NCI-H2081 treated with DMSO at 0.1 percent for 48 hours (cell line): ENCODE measurements around the gene SHROOM1.
"Not testable (repeated sequence)": the region's sequence is repeated elsewhere in the genome, so short reads cannot be mapped to it uniquely, and the experiment has no call there.

Experiments used
- DNase-seq: peaks from one replicate; lab custom pipeline; 2025; lab: John Stamatoyannopoulos, UW

The SHROOM1 gene

DNA sequence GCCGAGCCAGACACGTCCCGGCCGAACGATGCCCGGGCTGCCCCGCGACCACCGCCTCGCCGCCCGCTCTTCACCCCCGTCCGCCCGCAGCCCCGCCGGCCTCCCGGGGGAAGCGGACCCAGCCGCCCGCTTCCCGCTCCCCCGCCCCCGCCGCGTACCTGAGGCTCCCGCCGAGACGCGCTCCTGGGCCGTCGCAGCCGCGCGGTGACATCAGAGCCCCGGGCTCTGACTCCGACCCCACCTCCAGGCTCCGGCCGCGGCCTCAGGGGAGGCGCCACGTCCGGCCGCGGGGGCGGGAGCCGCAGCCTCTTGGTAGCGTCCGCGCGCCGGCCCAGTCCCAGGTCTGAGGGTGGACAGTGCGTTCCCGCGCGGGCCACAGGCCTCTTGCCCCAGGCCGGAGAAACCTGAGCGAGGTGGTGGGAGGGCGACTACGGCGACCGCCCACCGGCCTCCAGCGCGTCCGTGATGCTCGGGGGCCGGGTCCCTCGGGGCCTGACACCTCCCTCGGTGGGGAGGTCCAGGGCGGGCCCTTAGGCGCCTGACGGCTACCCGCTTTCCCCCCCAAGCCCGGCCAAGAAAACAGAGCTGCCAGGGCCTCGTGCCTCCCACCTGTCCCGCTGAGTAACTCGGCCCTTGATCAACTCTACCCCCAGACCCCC lies at the start of gene SHROOM1:
Gene SHROOM1 (minus strand): TSS at position 212 of the 659 bp plus-strand sequence. CDS start 4,507 bp downstream, outside the sequence.
- DNase-seq, result no peak

DNA sequence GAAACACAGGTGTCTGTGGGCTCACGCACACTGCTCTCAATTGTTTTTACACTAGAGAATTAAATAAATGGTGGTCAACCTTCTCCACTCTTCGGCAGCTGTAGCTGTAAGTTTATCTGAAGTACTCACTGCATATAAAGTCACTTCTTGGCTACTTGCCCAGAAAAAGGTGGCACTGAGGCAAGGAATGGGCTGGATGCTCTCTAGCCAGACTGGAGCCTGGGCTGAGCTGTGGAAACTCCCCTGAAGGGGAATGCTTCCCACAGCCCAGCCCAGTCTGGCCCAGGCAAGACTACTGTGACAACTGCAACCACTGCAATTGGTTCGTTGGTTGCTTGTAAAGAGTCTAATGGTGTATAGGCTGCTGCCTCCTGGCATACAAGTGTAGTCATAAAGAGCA lies 47.5 kb upstream of the SHROOM1 start:
- no peak for DNase-seq

DNA sequence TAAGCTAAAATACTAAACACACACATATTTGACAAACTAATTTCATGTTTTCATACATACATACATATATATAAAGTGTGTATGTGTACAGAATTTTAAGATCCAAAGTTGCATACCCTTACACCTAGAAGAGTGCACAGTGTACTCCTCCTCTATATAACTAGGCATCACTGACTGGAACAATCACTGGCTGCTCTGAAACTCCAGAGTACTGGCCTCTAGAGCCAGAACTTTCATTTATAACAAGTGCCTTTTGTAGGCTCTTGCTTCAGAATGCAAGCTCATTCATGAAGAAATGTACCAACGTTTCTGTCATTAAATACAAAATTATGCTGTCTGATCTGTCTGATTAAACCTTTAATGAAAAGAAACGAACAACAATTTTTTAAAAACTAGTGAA lies 47.0 kb upstream of the SHROOM1 start:
- no peak for DNase-seq

- DNase-seq, result no peak
Measured at GRCh38 chr5:132876020-132876759, 45.7 kb upstream of the SHROOM1 start.

- DNase-seq, result no peak
Measured at GRCh38 chr5:132873930-132874271, 43.5 kb upstream of the SHROOM1 start.

DNA sequence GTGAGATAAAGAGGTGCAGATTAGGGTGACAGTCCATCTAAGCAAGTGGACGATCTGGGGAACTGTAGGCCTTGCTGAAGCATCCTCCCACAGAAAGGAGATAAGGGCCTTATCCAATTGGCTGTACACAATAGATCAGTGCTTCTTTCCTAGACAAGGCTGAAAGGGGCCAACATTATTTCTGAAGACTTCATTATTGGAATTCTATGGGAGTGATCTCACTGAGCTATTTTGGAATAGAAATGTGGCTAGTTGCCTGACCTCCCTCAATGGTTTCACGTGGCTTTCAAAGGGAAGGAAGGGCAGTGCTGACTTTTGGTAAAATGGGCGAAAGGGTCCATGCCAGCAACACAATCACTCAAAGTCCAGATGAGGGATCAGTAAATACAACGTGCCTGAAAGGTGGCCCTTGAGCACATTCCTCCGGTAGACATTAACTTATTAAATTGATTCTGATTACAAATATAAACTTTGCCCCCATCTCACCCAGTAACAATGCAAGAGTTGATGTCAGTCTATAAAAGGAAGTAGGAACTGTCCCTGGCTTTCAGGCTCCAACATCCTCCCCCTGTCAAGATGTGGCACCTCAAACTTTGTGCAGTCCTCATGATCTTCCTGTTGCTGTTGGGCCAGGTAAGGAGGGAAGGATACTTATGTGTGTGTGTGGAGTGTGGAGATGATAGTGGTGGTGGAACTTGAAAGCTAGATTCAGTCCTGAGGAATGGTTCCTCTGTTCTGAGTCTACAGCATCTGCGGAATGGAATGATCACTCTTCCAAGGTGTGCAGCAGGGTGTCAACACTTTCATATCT lies 42.9 kb upstream of the SHROOM1 start, which contains the start of gene LEAP2:
Gene LEAP2 (plus strand): TSS at position 550 of the 811 bp plus-strand sequence. CDS start 27 bp downstream, at position 577.
- no peak for DNase-seq

GRCh38 chr5:132872788-132873118 lies 42.3 kb upstream of the SHROOM1 start:
- DNase-seq, result no peak

DNA sequence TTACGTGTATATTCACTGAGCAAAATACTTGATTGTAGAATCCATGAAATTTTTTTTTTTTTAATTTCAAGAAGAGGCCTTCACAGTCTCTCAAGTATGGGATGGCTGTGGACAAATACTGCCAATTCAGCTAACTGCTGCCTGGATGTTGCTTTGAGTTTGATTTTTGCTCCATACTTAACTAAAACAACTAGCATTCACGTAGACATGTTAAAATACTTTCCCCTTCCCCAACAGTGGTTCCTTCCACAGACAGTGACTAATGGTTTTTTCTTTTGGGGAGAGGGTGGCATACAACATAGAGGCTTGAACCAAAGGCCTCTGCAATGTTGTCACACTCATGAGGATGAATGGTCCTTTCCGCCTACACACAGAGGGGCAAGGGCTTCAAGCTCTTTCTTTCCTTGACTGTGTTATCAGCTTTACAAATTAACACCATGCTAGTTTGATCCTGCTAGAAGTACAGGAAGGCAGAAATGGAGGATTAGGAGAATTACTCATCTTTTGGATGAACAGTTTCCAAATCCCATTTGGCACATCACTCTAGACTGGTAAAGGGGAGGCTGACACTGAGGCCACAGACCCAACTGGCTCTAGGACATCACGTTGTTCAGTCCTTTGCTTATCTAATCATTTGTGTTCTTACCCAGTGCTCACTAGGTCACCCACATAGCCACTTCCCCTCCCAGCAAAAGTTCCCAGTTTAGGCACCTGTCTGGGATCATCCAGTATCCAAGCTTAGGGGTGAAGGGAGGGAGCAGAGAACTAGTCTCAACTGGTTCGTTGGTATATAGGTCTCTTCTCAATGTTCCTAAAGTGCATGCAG lies 41.2 kb upstream of the SHROOM1 start:
- DNase-seq, result no peak

DNA sequence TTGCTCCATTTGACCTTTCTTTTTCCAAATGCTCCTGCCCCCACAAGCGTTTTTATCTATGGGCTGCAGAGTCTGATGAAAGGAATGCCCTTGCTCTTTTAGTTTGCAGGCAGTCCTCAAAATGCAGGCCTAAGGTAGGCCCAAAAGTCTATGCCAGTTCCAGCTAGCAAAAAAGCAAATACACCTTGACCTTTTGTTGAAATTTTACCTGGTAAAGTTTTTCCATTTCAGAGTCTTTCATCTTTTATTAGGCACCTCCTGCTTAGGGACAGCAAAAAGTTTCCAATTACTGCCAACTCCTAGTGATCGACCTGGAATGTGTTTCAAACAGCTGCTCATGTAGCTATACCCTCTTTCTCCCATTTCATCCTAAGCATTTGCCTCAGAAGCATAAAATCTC lies 40.4 kb upstream of the SHROOM1 start:
- DNase-seq, result no peak

- no peak for DNase-seq
Measured at GRCh38 chr5:132868754-132869153, 38.3 kb upstream of the SHROOM1 start.

DNA sequence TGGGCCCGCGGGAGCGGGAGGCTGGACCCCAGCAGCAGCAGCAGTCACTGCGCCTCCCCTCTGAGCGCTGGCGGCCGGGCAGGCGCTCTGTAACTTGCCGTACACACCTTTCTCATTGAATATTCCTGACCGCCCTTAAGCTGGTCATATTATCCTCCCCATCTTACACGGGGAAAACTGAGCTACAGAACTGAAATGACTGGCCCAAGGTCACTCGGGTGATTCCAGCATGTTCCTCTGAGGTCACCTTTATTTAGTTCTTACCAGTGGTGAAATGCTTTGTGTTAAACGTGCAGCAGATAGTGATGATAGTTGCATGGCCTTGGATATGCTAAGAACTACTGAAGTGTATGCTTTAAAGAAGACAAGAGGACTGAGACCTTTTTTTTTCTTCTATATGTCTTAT lies 36.6 kb upstream of the SHROOM1 start:
- no peak for DNase-seq

DNA sequence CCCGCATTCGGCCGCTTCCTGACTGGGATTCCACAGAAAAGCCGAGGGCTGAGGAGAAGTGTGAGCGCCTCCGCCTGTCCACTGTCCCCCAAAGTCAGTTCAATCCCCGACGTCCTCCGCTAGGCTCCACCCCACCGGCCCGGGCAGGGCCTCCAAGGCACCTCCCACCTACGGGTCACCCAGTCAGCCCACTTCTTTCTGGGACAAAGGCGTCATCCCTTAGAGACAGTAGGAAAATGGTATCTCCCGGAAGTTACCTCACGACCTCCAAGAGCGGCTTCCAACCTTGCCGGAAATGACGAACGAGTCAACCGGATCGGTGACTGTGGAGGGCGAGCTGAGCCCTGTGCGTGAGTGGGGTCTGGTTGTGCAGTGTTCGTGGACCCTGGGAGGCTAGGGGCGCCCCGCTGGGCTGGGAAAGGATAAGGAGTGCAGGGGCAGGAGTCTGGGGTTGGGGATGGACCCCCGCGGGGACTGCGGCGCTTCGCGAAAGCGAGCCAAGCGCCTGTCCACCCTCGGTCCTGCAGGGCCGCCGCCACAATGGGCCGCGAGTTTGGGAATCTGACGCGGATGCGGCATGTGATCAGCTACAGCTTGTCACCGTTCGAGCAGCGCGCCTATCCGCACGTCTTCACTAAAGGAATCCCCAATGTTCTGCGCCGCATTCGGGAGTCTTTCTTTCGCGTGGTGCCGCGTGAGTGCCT lies 36.0 kb upstream of the SHROOM1 start, which contains the start of the genes GDF9 and UQCRQ:
Gene GDF9 (minus strand): TSS at position 128 of the 704 bp plus-strand sequence. CDS start 1,936 bp downstream, outside the sequence.
Gene UQCRQ (plus strand): TSS at position 301 of the 704 bp plus-strand sequence. CDS start 240 bp downstream, at position 541.
- peak; percentile 81 for DNase-seq

GRCh38 chr5:132865668-132866341 lies 35.4 kb upstream of the SHROOM1 start:
- no peak for DNase-seq

DNA sequence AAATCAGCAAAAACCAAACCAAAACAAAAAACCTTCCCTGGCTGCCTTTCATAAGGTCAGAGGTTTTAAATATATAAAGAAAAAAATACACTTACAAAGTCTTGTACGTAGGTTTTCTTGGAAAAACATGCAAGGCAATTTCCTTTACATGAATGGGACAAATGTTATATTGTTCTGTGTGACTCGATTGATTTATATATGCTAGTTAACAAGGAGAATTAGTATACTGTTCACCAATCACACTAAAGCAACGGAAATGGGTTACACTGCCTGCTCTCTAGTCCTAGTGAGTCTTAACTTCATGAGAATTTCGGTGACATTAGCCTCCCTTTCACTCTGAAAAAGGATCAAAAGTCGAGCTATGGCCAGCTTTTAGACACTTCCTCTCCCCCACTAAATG lies 30.3 kb upstream of the SHROOM1 start:
- no peak for DNase-seq

GRCh38 chr5:132859889-132860437 lies 29.5 kb upstream of the SHROOM1 start:
- no peak for DNase-seq

DNA sequence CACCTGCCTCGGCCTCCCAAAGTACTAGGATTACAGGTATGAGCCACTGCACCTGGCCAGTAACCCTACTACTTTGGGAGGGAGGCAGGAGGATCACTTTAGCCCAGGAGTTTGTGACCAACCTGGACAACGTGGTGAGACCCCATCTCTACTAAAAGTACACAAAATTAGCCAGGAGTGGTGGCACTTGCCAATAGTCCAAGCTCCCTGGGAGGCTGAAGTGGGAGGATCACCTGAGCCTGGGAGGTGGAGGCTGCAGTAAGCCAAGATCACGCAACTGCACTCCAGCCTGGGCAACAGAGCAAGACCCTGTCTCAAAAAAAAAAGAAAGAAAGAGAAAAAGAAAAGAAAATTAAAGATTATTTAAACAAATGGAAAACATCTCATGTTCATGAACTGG lies 25.6 kb upstream of the SHROOM1 start:
- DNase-seq, result no peak

GRCh38 chr5:132854992-132855391 lies 24.5 kb upstream of the SHROOM1 start:
- not testable (repeated sequence) for DNase-seq

GRCh38 chr5:132854301-132854700 lies 23.9 kb upstream of the SHROOM1 start:
- no peak for DNase-seq

- no peak for DNase-seq
Measured at GRCh38 chr5:132853790-132854189, 23.3 kb upstream of the SHROOM1 start.

GRCh38 chr5:132853323-132853722 lies 22.9 kb upstream of the SHROOM1 start:
- DNase-seq, result no peak
